PFSK-1 (cell line): ENCODE data around the gene APBB2.

ENCODE experiments used
- POLR2AphosphoS5 ChIP-seq: IDR thresholded peaks from 2 replicates; pipeline ENCODE4 v1.6.1; 2012; ENCODE audit warnings: low read depth, mild to moderate bottlenecking, control low read depth, low read length, moderate library complexity
- REST ChIP-seq, 2 experiments: IDR thresholded peaks; 2 replicates each; pipeline versions ENCODE4 v1.6.1 to v1.8.0; 2011 to 2012; ENCODE audit warnings: low read depth in 2 of 2, low read length in 2 of 2, control low read depth in 1 of 2, inconsistent platforms in 1 of 2, mild to moderate bottlenecking in 1 of 2, moderate library complexity in 1 of 2; ENCODE audit not compliant: insufficient read depth in 1 of 2
- SIN3A ChIP-seq: IDR thresholded peaks from 2 replicates; pipeline ENCODE4 v1.6.1; 2012; ENCODE audit warnings: mild to moderate bottlenecking, low read length, moderate library complexity, borderline replicate concordance; ENCODE audit not compliant: insufficient read depth
- TAF1 ChIP-seq: IDR thresholded peaks from 2 replicates; pipeline ENCODE4 v1.6.1; 2012; ENCODE audit warnings: low read length, control low read depth, borderline replicate concordance; ENCODE audit not compliant: insufficient read depth

- TF ChIP-seq POLR2AphosphoS5 (no peak), TAF1 (no peak), REST (IDR thresholded peaks at IDR 0.05; ENCODE audit: insufficient read depth in 1 of 2, low read depth in 2 of 2, low read length in 2 of 2) (no peak), SIN3A (no peak)
Measured at GRCh38 chr4:41176340-41176739, 38.0 kb downstream of the APBB2 start.
